A673 (cell line): ENCODE results near the gene GOLPH3. TPM values are rescaled to one million over a fixed set of nuclear protein-coding genes. Genes with fewer than 3 reads are reported as not detected.
"Not testable (repeated sequence)": the region's sequence is repeated elsewhere in the genome, so short reads cannot be mapped to it uniquely, and the experiment has no call there.

Experiments used
- BruUV-seq: library from RNA; stranded (reverse); fragments of 400-500 nt; replicated peaks from 2 replicates; lab custom pipeline; 2021; lab: Mats Ljungman, UMichigan
- CTCF ChIA-PET: fragments of 300-600 bp; sonication (Branson Sonifier 250); formaldehyde crosslinking; loops from one replicate; lab custom pipeline; 2022; ENCODE audit warnings: antibody characterized with exemption; lab: Charles Lee
- POLR2A ChIA-PET: fragments of 300-600 bp; sonication (Branson Sonifier 250); formaldehyde crosslinking; loops from one replicate; lab custom pipeline; 2022; ENCODE audit warnings: antibody characterized with exemption; ENCODE audit not compliant: low non-redundant PET; lab: Charles Lee
- DNase-seq: peaks from one replicate; pipeline ENCODE4 v3.0.0-alpha.2; 2015; ENCODE audit warnings: low spot score
- H3K27ac ChIP-seq: fragments of 200-600 bp; sonication (generic); 2 replicates; pipeline ENCODE4 v1.5.1; 2016; ENCODE audit warnings: mixed run types, low read depth, mild to moderate bottlenecking, mixed read lengths, antibody characterized with exemption, low read length; ENCODE audit not compliant: poor library complexity, severe bottlenecking
- H3K27me3 ChIP-seq: fragments of 200-600 bp; sonication (generic); replicated peaks from 2 replicates; pipeline ENCODE4 v1.6.1; 2017; ENCODE audit warnings: mixed run types, low read depth, mild to moderate bottlenecking, mixed read lengths, antibody characterized with exemption, low read length; ENCODE audit not compliant: insufficient read depth, poor library complexity
- H3K36me3 ChIP-seq: fragments of 200-600 bp; sonication (generic); 2 replicates; pipeline ENCODE4 v1.6.1; 2016; ENCODE audit warnings: mixed run types, mild to moderate bottlenecking, mixed read lengths, antibody characterized with exemption, low read length; ENCODE audit not compliant: insufficient read depth, poor library complexity, severe bottlenecking
- H3K4me1 ChIP-seq: fragments of 200-600 bp; sonication (generic); 2 replicates; pipeline ENCODE4 v1.6.1; 2017; ENCODE audit warnings: mixed run types, mild to moderate bottlenecking, mixed read lengths, antibody characterized with exemption, low read length; ENCODE audit not compliant: insufficient read depth, poor library complexity, severe bottlenecking
- H3K4me3 ChIP-seq: fragments of 200-600 bp; sonication (generic); 2 replicates; pipeline ENCODE4 v1.5.1; 2016; ENCODE audit warnings: low read depth, mixed run types, mild to moderate bottlenecking, mixed read lengths, low read length; ENCODE audit not compliant: poor library complexity, severe bottlenecking
- H3K9me3 ChIP-seq: fragments of 200-600 bp; sonication (generic); 2 replicates; pipeline ENCODE4 v1.6.1; 2016; ENCODE audit warnings: mixed run types, low read depth, mild to moderate bottlenecking, mixed read lengths, antibody characterized with exemption, low read length; ENCODE audit not compliant: poor library complexity, severe bottlenecking
- EZH2 ChIP-seq: fragments of 200-600 bp; sonication (generic); IDR thresholded peaks from 2 replicates; pipeline ENCODE4 v1.6.1; 2017; ENCODE audit warnings: borderline replicate concordance, low read depth, mild to moderate bottlenecking, mixed read lengths, antibody characterized with exemption, low read length; ENCODE audit not compliant: poor library complexity, severe bottlenecking
- intact Hi-C: fragments of 100-400 bp; cut with micrococcal nuclease; formaldehyde crosslinking; loops from one replicate; pipeline ENCODE4 v1.10.0; 2022; ENCODE audit not compliant: unreplicated experiment
- total RNA-seq: library from RNA; stranded (reverse); gene quantifications from 2 replicates; pipeline ENCODE4 v1.2.3, GENCODE V29; 2021
- TF ChIP-seq, protein P1 (sequence below): fragments of 300-800, 200-600 bp; sonication (generic); conservative IDR thresholded peaks from 2 replicates; pipeline ENCODE4 v1.5.1; 2017; ENCODE audit warnings: low read depth, mild to moderate bottlenecking, antibody characterized with exemption, low read length, moderate library complexity, mixed read lengths

Gene GOLPH3
- total RNA-seq, 1 experiment from 2014 or later: 64.6 TPM

- intact Hi-C loops: no loop called here
- no peak for DNase-seq
- no peaks in the 10 kb centered on the region for H3K4me1 ChIP-seq
- H3K36me3 ChIP-seq: no peaks in the 10 kb centered on the region
- H3K9me3 ChIP-seq: no peaks in the 10 kb centered on the region
- no peak overlapping the region for H3K27ac ChIP-seq
- BruUV-seq: no TSS peak
- no peak overlapping the region for H3K4me3 ChIP-seq
- CTCF ChIA-PET: interaction anchor here (1.0 kb wide), 1 partner anchor 9 kb away, joined by 3 read pairs; no protein-coding TSS in a partner anchor
- no peak for TF ChIP-seq EZH2
- TF ChIP-seq, protein P1, sequence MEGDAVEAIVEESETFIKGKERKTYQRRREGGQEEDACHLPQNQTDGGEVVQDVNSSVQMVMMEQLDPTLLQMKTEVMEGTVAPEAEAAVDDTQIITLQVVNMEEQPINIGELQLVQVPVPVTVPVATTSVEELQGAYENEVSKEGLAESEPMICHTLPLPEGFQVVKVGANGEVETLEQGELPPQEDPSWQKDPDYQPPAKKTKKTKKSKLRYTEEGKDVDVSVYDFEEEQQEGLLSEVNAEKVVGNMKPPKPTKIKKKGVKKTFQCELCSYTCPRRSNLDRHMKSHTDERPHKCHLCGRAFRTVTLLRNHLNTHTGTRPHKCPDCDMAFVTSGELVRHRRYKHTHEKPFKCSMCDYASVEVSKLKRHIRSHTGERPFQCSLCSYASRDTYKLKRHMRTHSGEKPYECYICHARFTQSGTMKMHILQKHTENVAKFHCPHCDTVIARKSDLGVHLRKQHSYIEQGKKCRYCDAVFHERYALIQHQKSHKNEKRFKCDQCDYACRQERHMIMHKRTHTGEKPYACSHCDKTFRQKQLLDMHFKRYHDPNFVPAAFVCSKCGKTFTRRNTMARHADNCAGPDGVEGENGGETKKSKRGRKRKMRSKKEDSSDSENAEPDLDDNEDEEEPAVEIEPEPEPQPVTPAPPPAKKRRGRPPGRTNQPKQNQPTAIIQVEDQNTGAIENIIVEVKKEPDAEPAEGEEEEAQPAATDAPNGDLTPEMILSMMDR: no peak
- H3K27me3 ChIP-seq: no peaks in the 10 kb centered on the region
- POLR2A ChIA-PET: no interaction called here
These were observed 90.1 kb downstream of the GOLPH3 start for GRCh38 chr5:32083981-32084430.

DNA sequence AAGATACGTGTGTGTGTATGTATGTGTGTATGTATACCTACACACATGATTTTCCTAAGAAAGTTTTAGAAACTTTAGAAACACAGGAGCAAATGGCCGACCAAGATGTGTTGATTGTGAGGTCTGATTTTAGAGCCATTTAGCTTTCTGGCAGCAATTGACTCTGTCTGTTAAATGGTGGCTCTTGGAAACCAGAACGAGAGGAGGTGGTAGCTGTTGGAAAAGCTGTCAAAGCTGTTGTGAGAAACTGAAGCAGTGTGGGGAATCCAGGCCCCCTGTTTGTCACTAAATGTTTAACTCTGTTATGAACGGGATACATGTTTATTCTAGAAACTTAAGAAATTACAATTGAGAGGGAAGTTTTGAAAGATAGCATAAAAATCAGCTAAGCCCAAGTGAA is 91.4 kb downstream of the GOLPH3 start:
- H3K4me1 ChIP-seq: no peaks in the 10 kb centered on the region
- intact Hi-C loops: no loop called here
- H3K4me3 ChIP-seq: no peak overlapping the region
- no TSS peak for BruUV-seq
- CTCF ChIA-PET: no interaction called here
- POLR2A ChIA-PET: no interaction called here
- H3K27ac ChIP-seq: no peak overlapping the region
- TF ChIP-seq, protein P1: no peak
- TF ChIP-seq EZH2: no peak
- no peaks in the 10 kb centered on the region for H3K9me3 ChIP-seq
- no peaks in the 10 kb centered on the region for H3K27me3 ChIP-seq
- DNase-seq: no peak
- H3K36me3 ChIP-seq: no peaks in the 10 kb centered on the region

GRCh38 chr5:32080565-32080964 is 93.6 kb downstream of the GOLPH3 start:
- BruUV-seq, POLR2A ChIA-PET, intact Hi-C loops: not testable (repeated sequence)

DNA sequence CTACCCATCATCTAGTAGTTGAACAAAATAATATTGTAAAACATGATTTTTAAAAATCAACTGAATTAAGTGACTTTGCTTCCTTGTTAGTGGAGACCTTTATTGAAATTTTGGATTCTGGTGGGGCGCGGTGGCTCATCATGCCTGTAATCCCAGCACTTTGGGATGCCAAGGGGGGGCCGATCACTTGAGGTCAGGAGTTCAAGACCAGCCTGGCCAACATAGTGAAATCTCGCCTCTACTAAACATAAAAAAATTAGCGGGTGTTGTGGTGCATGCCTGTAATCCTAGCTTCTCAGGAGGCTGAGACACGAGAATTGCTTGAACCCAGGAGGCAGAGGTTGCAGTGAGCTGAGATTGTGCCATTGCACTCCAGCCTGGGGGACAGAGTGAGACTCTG is 95.3 kb downstream of the GOLPH3 start:
- DNase-seq, H3K4me3 ChIP-seq, H3K4me1 ChIP-seq, H3K27me3 ChIP-seq, BruUV-seq, H3K9me3 ChIP-seq, H3K27ac ChIP-seq, H3K36me3 ChIP-seq, CTCF ChIA-PET, intact Hi-C loops, POLR2A ChIA-PET: not testable (repeated sequence)

More at GRCh38 chr5:32080565-32080964, 93.6 kb downstream of the GOLPH3 start:
- H3K4me1 ChIP-seq, H3K36me3 ChIP-seq, H3K27me3 ChIP-seq, DNase-seq, H3K9me3 ChIP-seq, CTCF ChIA-PET, H3K4me3 ChIP-seq, H3K27ac ChIP-seq: not testable (repeated sequence)
